Hematopoietic multipotent progenitor cell treated with erythropoietin and hydrocortisone succinate and interleukin-3 and kit ligand, for 15 days (in vitro differentiated cells): ENCODE data around the gene MOB3B.
"Not testable (repeated sequence)": the region's sequence is repeated elsewhere in the genome, so short reads cannot be mapped to it uniquely, and the experiment has no call there.

Source experiments
- DNase-seq: peaks from one replicate; pipeline ENCODE4 v3.0.0-alpha.2; 2015; ENCODE audit warnings: low spot score

Gene MOB3B

GRCh38 chr9:27514551-27514950 lies 15.1 kb downstream of the MOB3B start:
- no peak for DNase-seq

GRCh38 chr9:27511771-27512170 lies 17.8 kb downstream of the MOB3B start:
- no peak for DNase-seq

- DNase-seq: no peak
These were observed 18.8 kb downstream of the MOB3B start for GRCh38 chr9:27510780-27511179.

GRCh38 chr9:27506981-27507380 lies 22.6 kb downstream of the MOB3B start:
- no peak for DNase-seq

GRCh38 chr9:27505744-27506161 lies 23.9 kb downstream of the MOB3B start:
- no peak for DNase-seq

GRCh38 chr9:27504259-27504658 lies 25.4 kb downstream of the MOB3B start:
- no peak for DNase-seq

GRCh38 chr9:27503623-27504022 lies 26.0 kb downstream of the MOB3B start:
- DNase-seq: no peak

- not testable (repeated sequence) for DNase-seq
These were observed 28.7 kb downstream of the MOB3B start for GRCh38 chr9:27500902-27501301.

- no peak for DNase-seq
These were observed 30.2 kb downstream of the MOB3B start for GRCh38 chr9:27499451-27499850.

- DNase-seq: no peak
These were observed 31.7 kb downstream of the MOB3B start for GRCh38 chr9:27497883-27498417.

GRCh38 chr9:27496135-27496504 lies 33.5 kb downstream of the MOB3B start:
- no peak for DNase-seq

- no peak for DNase-seq
These were observed 34.0 kb downstream of the MOB3B start for GRCh38 chr9:27495480-27496134.

- DNase-seq: no peak
These were observed 38.5 kb downstream of the MOB3B start for GRCh38 chr9:27491154-27491553.

GRCh38 chr9:27489087-27489876 lies 40.3 kb downstream of the MOB3B start:
- DNase-seq: no peak

GRCh38 chr9:27487927-27488326 lies 41.7 kb downstream of the MOB3B start:
- DNase-seq: no peak

GRCh38 chr9:27487128-27487640 lies 42.4 kb downstream of the MOB3B start:
- no peak for DNase-seq

GRCh38 chr9:27485158-27485557 lies 44.5 kb downstream of the MOB3B start:
- DNase-seq: no peak

GRCh38 chr9:27483576-27483975 lies 46.0 kb downstream of the MOB3B start:
- DNase-seq: no peak

- DNase-seq: no peak
These were observed 46.9 kb downstream of the MOB3B start for GRCh38 chr9:27482709-27483108.

GRCh38 chr9:27478322-27478721 lies 51.3 kb downstream of the MOB3B start:
- no peak for DNase-seq

- DNase-seq: no peak
These were observed 52.6 kb downstream of the MOB3B start for GRCh38 chr9:27476870-27477515.

GRCh38 chr9:27475057-27475595 lies 54.5 kb downstream of the MOB3B start:
- no peak for DNase-seq
